Liver (tissue), 3 donors: ENCODE data around the gene TOP1.

ENCODE experiments used
- EGR1 ChIP-seq, 2 donors: IDR thresholded peaks; 2 replicates each; pipeline ENCODE4 v1.6.1; 2016 to 2018; ENCODE audit warnings: antibody characterized with exemption in 2 of 2, low read depth in 2 of 2
- GABPA ChIP-seq, 2 donors: IDR thresholded peaks in 1 of 2; conservative IDR thresholded peaks in 1 of 2; 2 replicates each; pipeline ENCODE4 v1.6.1; 2016; ENCODE audit warnings: antibody characterized with exemption in 2 of 2, mild to moderate bottlenecking in 1 of 2, moderate library complexity in 1 of 2
- JUND ChIP-seq, 2 donors: IDR thresholded peaks; 2 replicates each; pipeline ENCODE4 v1.6.1; 2016; ENCODE audit warnings: antibody characterized with exemption in 2 of 2
- RAD21 ChIP-seq, 2 donors: IDR thresholded peaks; 2 replicates each; pipeline ENCODE4 v1.6.1; 2016; ENCODE audit warnings: antibody characterized with exemption in 2 of 2, mild to moderate bottlenecking in 2 of 2
- YY1 ChIP-seq: IDR thresholded peaks from 2 replicates; pipeline ENCODE4 v1.6.1; 2016; ENCODE audit warnings: antibody characterized with exemption, mild to moderate bottlenecking
- TF ChIP-seq, protein P1 (sequence below): fragments of 150-350 bp; IDR thresholded peaks from 2 replicates; pipeline ENCODE4 v1.5.1; 2017; ENCODE audit warnings: improper control_type of control experiment, low read depth, low read length; ENCODE audit not compliant: missing input control
- TF ChIP-seq, protein P2 (sequence below): IDR thresholded peaks from 2 replicates; pipeline ENCODE4 v1.6.1; 2016; ENCODE audit warnings: antibody characterized with exemption
- TF ChIP-seq, protein P3 (sequence below): IDR thresholded peaks from 2 replicates; pipeline ENCODE4 v1.6.1; 2016; ENCODE audit warnings: antibody characterized with exemption, mild to moderate bottlenecking
- donor health status: healthy.
- donor health status: healthy.

DNA sequence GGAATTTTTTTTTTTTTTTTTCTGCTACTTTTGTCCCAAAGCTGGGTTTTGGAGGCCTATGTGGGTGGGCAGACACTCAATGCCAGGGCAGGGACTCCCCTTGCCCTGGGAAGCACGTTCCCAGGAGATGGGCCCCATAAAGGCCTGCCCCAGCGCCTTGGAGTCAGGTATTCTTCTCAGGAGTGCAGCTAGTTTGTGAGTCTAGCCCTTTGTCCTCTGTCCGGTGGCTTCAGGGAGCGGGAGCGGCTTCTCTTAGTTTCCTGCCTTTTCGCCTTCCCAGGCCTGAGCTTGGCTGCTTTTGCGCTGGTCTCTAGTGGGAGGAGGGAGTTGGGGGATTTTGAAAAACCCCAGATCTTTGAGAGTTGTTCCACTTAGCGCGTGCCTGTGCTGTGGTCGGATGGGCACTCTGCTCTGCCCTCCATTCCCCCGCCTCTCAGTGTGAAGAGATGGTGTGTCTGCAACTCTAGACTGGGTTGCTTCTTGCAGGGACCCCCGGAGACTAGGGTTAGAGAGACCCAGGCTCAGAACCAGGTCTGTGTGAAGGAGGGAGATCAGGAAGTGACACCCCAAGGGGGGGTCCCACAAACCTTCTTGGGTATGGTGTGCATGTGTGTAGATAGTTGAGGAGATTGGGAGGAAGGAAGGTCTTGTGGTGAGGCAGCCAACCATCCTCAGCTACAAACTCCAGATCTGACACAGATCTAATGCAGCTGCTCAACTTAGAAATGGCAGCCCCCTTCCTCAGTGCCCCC lies 110.0 kb downstream of the TOP1 start:
- TF ChIP-seq, protein P1, sequence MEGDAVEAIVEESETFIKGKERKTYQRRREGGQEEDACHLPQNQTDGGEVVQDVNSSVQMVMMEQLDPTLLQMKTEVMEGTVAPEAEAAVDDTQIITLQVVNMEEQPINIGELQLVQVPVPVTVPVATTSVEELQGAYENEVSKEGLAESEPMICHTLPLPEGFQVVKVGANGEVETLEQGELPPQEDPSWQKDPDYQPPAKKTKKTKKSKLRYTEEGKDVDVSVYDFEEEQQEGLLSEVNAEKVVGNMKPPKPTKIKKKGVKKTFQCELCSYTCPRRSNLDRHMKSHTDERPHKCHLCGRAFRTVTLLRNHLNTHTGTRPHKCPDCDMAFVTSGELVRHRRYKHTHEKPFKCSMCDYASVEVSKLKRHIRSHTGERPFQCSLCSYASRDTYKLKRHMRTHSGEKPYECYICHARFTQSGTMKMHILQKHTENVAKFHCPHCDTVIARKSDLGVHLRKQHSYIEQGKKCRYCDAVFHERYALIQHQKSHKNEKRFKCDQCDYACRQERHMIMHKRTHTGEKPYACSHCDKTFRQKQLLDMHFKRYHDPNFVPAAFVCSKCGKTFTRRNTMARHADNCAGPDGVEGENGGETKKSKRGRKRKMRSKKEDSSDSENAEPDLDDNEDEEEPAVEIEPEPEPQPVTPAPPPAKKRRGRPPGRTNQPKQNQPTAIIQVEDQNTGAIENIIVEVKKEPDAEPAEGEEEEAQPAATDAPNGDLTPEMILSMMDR = no peak
- TF ChIP-seq RAD21 (IDR thresholded peaks at IDR 0.05) (no peak), GABPA (IDR thresholded peaks at IDR 0.05 in 1 of 2, conservative IDR thresholded peaks at IDR 0.05 in 1 of 2) (no peak), JUND (IDR thresholded peaks at IDR 0.05) (no peak), EGR1 (IDR thresholded peaks at IDR 0.05; ENCODE audit: low read depth in 2 of 2) (no peak), YY1 (no peak)
- TF ChIP-seq, protein P2, sequence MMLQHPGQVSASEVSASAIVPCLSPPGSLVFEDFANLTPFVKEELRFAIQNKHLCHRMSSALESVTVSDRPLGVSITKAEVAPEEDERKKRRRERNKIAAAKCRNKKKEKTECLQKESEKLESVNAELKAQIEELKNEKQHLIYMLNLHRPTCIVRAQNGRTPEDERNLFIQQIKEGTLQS = no peak
- TF ChIP-seq, protein P3, sequence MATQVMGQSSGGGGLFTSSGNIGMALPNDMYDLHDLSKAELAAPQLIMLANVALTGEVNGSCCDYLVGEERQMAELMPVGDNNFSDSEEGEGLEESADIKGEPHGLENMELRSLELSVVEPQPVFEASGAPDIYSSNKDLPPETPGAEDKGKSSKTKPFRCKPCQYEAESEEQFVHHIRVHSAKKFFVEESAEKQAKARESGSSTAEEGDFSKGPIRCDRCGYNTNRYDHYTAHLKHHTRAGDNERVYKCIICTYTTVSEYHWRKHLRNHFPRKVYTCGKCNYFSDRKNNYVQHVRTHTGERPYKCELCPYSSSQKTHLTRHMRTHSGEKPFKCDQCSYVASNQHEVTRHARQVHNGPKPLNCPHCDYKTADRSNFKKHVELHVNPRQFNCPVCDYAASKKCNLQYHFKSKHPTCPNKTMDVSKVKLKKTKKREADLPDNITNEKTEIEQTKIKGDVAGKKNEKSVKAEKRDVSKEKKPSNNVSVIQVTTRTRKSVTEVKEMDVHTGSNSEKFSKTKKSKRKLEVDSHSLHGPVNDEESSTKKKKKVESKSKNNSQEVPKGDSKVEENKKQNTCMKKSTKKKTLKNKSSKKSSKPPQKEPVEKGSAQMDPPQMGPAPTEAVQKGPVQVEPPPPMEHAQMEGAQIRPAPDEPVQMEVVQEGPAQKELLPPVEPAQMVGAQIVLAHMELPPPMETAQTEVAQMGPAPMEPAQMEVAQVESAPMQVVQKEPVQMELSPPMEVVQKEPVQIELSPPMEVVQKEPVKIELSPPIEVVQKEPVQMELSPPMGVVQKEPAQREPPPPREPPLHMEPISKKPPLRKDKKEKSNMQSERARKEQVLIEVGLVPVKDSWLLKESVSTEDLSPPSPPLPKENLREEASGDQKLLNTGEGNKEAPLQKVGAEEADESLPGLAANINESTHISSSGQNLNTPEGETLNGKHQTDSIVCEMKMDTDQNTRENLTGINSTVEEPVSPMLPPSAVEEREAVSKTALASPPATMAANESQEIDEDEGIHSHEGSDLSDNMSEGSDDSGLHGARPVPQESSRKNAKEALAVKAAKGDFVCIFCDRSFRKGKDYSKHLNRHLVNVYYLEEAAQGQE = no peak
